Ascending aorta (tissue), 2 donors: ENCODE data around the gene RNU1-2. TPM values are rescaled to one million over a fixed set of nuclear protein-coding genes. Genes with fewer than 3 reads are reported as not detected.
"Not testable (repeated sequence)": the region's sequence is repeated elsewhere in the genome, so short reads cannot be mapped to it uniquely, and the experiment has no call there.

Experiments
- DNase-seq, 2 donors: peaks; one replicate each; pipeline ENCODE4 v3.0.0-alpha.2; 2019; ENCODE audit warnings: low spot score in 2 of 2
- H3K27ac ChIP-seq, 2 donors: fragments of 200-600 bp; sonication (generic); one replicate each; pipeline ENCODE4 v1.5.1; 2016 to 2017; ENCODE audit warnings: mild to moderate bottlenecking in 1 of 2
- H3K27me3 ChIP-seq: fragments of 200-600 bp; sonication (generic); one replicate; pipeline ENCODE4 v1.5.1; 2017
- H3K36me3 ChIP-seq, 2 donors: fragments of 200-600 bp; sonication (generic); one replicate each; pipeline ENCODE4 v1.5.1; 2016
- H3K4me1 ChIP-seq, 2 donors: fragments of 200-600 bp; sonication (generic); one replicate each; pipeline ENCODE4 v1.5.1; 2016 to 2017; ENCODE audit warnings: mild to moderate bottlenecking in 1 of 2
- H3K4me3 ChIP-seq, 2 donors: fragments of 200-600 bp; sonication (generic); one replicate each; pipeline ENCODE4 v1.5.1; 2016 to 2017; ENCODE audit warnings: mild to moderate bottlenecking in 1 of 2
- H3K9me3 ChIP-seq, 2 donors: fragments of 200-600 bp; sonication (generic); one replicate each; pipeline ENCODE4 v1.5.1; 2016
- CTCF ChIP-seq, 3 experiments: fragments of 200-600 bp in 2 of 3; fragments of 450-650 bp in 1 of 3; sonication (generic) in 2 of 3; IDR thresholded peaks; one replicate each; pipeline ENCODE4 v1.5.1; 2016 to 2019; ENCODE audit warnings: antibody characterized with exemption in 3 of 3, mild to moderate bottlenecking in 1 of 3, moderate library complexity in 1 of 3
- intact Hi-C: fragments of 100-400 bp; cut with DNase I; formaldehyde crosslinking; loops from one replicate; pipeline ENCODE4 v1.15.1; 2023
- total RNA-seq: library from RNA; depleted of rRNA; stranded (reverse); fragments of >200 nt; gene quantifications from one replicate; pipeline ENCODE4 v1.1.0, GENCODE V29; 2016

The RNU1-2 gene
- total RNA-seq, 1 donor from 2014 or later = under 0.01 TPM

DNA sequence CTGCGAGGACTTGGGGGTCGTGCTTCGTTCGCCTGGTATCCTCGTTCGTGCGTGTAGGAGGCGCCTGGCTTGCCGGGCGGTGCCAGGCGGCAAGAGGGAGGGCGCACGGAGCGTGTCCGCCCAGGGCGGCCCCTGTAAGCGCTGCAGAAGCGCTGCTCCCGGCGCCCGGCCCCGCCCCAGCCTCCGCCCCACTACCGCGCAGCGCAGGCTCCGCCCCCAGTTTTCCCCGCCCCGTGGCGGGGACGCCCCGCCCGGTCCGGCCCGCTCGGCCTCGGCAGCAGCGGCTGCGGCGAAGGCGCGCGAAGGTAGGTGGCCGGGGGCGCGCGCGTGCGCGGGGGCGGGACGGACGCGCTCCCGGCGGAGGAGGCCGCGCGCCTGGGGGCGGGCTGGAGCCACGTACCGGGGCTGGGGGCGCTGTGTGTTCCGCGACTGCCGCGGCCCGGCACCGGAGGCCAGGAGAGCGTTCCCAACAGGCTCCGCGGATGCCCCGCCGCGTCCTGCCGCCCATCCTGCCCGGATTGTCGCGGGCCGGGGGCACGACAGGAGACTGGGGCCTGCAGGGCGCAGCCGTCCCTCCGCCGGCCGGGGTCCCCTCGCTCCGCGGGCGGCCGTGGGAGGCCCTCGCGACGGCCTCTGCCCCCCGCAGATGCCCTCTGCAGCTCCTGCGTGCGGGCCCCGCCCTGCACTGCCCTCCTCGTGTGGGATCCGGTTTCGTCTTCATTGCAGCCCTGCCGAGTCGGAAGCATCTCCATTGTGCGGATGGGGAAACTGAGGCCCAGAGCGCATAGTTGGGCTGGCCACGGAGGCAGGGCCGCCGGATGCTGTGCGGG is 18.3 kb downstream of the RNU1-2 start:
- peak overlapping the region; percentile 72 to 74 for H3K27ac ChIP-seq
- H3K4me3 ChIP-seq = peak overlapping the region; percentile 89 to 91
- no peaks in the 10 kb centered on the region for H3K9me3 ChIP-seq
- H3K27me3 ChIP-seq = no peaks in the 10 kb centered on the region
- no peaks in the 10 kb centered on the region for H3K36me3 ChIP-seq
- peaks cover 0 to 20% of the 10 kb centered on the region in 2 donors for H3K4me1 ChIP-seq
- TF ChIP-seq CTCF (IDR thresholded peaks at IDR 0.05) = peak in 1 of 3 experiments; percentile 26
- intact Hi-C loops = loop anchor here (1.0 to 5.0 kb wide), 2 partner anchors 9 to 138 kb away; partner anchors contain the start of gene SDHB
- DNase-seq = peak; percentile 71 to 97

DNA sequence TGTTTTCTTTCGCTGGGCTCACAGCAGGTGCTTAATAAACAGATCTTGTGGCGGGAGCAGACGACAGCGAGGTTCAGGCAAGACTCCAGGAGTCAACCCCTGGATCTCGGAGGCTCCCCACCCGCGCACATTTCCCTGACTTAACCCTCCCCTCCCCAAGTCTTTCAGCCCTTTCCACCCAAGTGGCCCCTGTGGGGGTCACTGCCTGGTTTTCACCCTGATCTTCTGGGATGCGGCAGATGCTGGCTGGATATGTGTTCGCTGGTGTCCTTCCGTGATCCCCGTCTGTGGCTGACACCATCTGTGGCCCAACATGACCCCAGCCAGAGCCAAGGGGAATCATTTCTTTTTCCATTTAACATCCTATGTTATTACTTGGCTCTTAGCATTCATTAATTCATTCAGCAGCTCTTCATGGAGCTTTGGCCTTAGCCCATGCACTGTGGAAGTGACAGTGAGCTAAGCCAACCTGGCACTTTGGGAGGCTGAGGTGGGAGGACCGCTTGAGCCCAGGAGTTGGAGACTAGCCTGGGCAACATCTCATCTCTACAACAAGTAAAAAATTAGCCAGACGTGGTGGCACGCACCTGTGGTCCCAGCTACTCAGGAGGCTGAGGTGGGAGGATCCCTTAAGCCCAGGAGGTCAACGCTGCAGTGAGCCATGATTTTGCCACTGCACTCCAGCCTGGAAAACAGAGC is 19.3 kb downstream of the RNU1-2 start:
- DNase-seq, H3K27me3 ChIP-seq, H3K36me3 ChIP-seq, H3K9me3 ChIP-seq: not testable (repeated sequence)
- Histone ChIP-seq H3K27ac (peak overlapping the region in 1 of 2 donors; percentile 72), H3K4me1 (peaks cover 0 to 20% of the 10 kb centered on the region in 2 donors), H3K4me3 (peak overlapping the region; percentile 89 to 91)
- intact Hi-C loops = loop anchor here (5.0 kb wide), 1 partner anchor 137 kb away; the partner anchor contains the start of gene SDHB

DNA sequence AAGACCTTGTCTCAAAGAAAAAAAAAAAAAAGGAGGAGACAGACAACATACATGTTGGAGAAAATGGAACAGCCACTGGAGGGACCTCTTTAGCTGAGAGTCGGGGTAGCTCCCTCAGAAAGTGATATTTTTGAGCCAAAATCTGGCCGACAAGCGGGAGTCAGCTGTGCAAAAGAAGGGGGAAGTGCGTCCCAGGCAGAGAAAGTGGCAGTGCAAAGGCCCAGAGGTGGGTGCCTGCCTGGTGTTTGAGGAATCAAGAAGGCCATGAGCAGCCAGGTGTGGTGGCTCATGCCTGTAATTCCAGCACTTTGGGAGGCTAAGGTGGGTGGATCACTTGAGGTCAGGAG is 19.8 kb downstream of the RNU1-2 start:
- DNase-seq = no peak
- Histone ChIP-seq H3K4me3 (no peak overlapping the region), H3K27me3 (no peaks in the 10 kb centered on the region), H3K9me3 (no peaks in the 10 kb centered on the region), H3K36me3 (no peaks in the 10 kb centered on the region), H3K27ac (no peak overlapping the region), H3K4me1 (peaks cover 0 to 20% of the 10 kb centered on the region in 2 donors)
- no peak for TF ChIP-seq CTCF (IDR thresholded peaks at IDR 0.05)
- intact Hi-C loops = no loop called here

- H3K36me3 ChIP-seq, H3K27ac ChIP-seq, H3K9me3 ChIP-seq, H3K4me3 ChIP-seq, intact Hi-C loops, H3K27me3 ChIP-seq, DNase-seq: not testable (repeated sequence)
- H3K4me1 ChIP-seq = peaks cover 0 to 20% of the 10 kb centered on the region in 2 donors
Observed at GRCh38 chr1:16916036-16916880, 20.5 kb downstream of the RNU1-2 start.

GRCh38 chr1:16918371-16918770 is 22.6 kb downstream of the RNU1-2 start:
- no peak for TF ChIP-seq CTCF (IDR thresholded peaks at IDR 0.05)
- no peaks in the 10 kb centered on the region for H3K27me3 ChIP-seq
- H3K9me3 ChIP-seq = no peaks in the 10 kb centered on the region
- no peak overlapping the region for H3K4me3 ChIP-seq
- intact Hi-C loops = no loop called here
- no peaks in the 10 kb centered on the region for H3K36me3 ChIP-seq
- DNase-seq = no peak
- peaks cover 0 to 14% of the 10 kb centered on the region in 2 donors for H3K4me1 ChIP-seq
- H3K27ac ChIP-seq = no peak overlapping the region

GRCh38 chr1:16918936-16919665 is 23.3 kb downstream of the RNU1-2 start:
- H3K9me3 ChIP-seq, H3K27ac ChIP-seq, intact Hi-C loops, H3K4me3 ChIP-seq, H3K36me3 ChIP-seq, DNase-seq, H3K27me3 ChIP-seq: not testable (repeated sequence)
- H3K4me1 ChIP-seq = peaks cover 0 to 11% of the 10 kb centered on the region in 2 donors
